SK-N-SH (cell line): ENCODE data around the gene TBX2.

Experiments used
- ELF1 ChIP-seq: IDR thresholded peaks from 2 replicates; pipeline ENCODE4 v1.4.0; 2012
- MAX ChIP-seq: IDR thresholded peaks from 2 replicates; pipeline ENCODE4 v1.4.0; 2012; ENCODE audit warnings: low read depth
- MEF2A ChIP-seq: IDR thresholded peaks from 2 replicates; pipeline ENCODE4 v1.4.0; 2012; ENCODE audit warnings: low read depth, borderline replicate concordance
- RAD21 ChIP-seq: IDR thresholded peaks from 2 replicates; pipeline ENCODE4 v1.6.1; 2012; ENCODE audit warnings: mild to moderate bottlenecking, low read length
- TAF1 ChIP-seq: IDR thresholded peaks from 2 replicates; pipeline ENCODE4 v1.6.1; 2012; ENCODE audit warnings: low read depth, mild to moderate bottlenecking, low read length, moderate library complexity, borderline replicate concordance
- TF ChIP-seq, protein P1 (sequence below): fragments of 150-350 bp; IDR thresholded peaks from 2 replicates; pipeline ENCODE4 v1.6.1; 2017; ENCODE audit warnings: antibody characterized with exemption, low read length, low read depth, borderline replicate concordance
- TF ChIP-seq, protein P2 (sequence below): fragments of 200-600 bp; sonication (generic); IDR thresholded peaks from 2 replicates; pipeline ENCODE4 v1.6.1; 2017; ENCODE audit warnings: antibody characterized with exemption, mild to moderate bottlenecking, moderate library complexity

DNA sequence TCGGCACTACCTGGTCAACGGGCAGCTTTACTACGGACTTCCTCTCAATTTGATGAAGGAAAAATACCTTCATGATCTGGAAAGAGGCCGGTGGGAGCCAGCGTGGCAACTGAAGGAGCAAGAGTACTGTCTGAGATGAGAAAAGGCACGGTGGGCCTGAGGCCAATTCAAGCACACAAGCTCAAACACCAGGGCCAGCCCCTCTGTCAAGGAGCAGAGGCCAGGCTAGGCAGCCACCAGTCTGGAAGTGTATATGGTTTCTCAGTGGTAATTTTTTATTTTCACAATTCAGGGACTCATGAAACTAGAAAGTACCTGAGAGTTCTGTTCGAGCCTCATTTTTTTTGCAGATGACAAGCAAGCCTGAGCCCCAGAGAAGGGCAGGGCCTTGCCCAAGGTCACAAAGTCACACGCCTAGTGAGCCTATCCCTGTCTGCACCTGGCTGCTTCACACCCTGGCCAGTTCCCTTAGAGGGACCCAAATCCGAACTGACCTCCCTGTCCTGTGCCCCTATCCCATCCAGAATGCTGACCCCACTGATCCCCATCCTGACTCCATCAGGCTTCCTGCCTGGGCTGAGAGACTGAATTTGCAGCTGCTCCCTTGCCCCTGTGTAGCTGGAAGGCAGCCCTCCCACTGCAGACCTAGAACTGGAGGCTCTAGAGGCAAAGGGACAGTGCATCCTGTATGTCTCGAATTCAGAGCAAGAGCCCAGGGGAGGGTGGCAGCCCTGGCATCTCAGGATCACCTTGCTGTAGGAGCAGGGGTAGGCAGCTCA lies 4.8 kb upstream of the TBX2 start:
- TF ChIP-seq ELF1 = no peak
- no peak for TF ChIP-seq TAF1
- no peak for TF ChIP-seq MAX
- TF ChIP-seq, protein P1, sequence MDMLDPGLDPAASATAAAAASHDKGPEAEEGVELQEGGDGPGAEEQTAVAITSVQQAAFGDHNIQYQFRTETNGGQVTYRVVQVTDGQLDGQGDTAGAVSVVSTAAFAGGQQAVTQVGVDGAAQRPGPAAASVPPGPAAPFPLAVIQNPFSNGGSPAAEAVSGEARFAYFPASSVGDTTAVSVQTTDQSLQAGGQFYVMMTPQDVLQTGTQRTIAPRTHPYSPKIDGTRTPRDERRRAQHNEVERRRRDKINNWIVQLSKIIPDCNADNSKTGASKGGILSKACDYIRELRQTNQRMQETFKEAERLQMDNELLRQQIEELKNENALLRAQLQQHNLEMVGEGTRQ = no peak
- TF ChIP-seq, protein P2, sequence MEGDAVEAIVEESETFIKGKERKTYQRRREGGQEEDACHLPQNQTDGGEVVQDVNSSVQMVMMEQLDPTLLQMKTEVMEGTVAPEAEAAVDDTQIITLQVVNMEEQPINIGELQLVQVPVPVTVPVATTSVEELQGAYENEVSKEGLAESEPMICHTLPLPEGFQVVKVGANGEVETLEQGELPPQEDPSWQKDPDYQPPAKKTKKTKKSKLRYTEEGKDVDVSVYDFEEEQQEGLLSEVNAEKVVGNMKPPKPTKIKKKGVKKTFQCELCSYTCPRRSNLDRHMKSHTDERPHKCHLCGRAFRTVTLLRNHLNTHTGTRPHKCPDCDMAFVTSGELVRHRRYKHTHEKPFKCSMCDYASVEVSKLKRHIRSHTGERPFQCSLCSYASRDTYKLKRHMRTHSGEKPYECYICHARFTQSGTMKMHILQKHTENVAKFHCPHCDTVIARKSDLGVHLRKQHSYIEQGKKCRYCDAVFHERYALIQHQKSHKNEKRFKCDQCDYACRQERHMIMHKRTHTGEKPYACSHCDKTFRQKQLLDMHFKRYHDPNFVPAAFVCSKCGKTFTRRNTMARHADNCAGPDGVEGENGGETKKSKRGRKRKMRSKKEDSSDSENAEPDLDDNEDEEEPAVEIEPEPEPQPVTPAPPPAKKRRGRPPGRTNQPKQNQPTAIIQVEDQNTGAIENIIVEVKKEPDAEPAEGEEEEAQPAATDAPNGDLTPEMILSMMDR = no peak
- no peak for TF ChIP-seq RAD21
- TF ChIP-seq MEF2A = no peak
